SU-DHL-6 (cell line): ENCODE data around the gene VWA1.

Source experiments
- EZH2phosphoT487 ChIP-seq: fragments of 200-600 bp; sonication (generic), shearing (Covaris generic); conservative IDR thresholded peaks from 2 replicates; pipeline ENCODE4 v1.6.1; 2018; ENCODE audit warnings: mild to moderate bottlenecking, antibody characterized with exemption, low read length, moderate library complexity, mixed read lengths
- TF ChIP-seq, protein P1 (sequence below): fragments of 200-600 bp; sonication (generic); IDR thresholded peaks from one replicate; pipeline ENCODE4 v1.5.1; 2017; ENCODE audit warnings: antibody characterized with exemption, mild to moderate bottlenecking, low read length, moderate library complexity; ENCODE audit not compliant: insufficient read depth, poor library complexity, severe bottlenecking

DNA sequence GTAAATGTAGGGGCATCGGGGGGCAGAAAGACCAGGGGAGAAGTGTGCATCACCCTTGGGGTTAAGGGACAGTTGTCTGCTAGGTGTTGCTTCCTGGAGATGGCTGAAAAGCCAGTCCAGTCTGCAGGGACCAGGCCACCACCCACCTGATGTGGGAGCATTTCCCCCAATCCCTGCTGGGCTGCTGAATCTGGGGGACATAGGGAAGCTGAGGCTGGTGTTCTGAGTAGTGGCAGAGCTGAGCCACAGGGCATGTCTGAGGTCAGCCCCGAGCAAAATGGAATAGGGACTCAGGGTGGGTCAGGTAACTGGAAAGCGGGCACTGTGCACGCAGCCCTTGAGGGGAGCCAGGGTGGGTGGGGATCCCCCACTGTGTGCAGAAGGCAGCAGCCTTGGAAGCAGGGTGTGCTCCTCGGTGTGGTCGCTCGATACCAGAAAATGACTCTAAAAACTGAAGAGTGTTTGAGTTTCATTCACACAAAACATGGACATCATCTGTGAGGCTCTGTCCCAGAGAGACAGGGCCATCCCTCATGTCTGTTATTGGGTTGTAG lies 34.0 kb upstream of the VWA1 start:
- TF ChIP-seq, protein P1, sequence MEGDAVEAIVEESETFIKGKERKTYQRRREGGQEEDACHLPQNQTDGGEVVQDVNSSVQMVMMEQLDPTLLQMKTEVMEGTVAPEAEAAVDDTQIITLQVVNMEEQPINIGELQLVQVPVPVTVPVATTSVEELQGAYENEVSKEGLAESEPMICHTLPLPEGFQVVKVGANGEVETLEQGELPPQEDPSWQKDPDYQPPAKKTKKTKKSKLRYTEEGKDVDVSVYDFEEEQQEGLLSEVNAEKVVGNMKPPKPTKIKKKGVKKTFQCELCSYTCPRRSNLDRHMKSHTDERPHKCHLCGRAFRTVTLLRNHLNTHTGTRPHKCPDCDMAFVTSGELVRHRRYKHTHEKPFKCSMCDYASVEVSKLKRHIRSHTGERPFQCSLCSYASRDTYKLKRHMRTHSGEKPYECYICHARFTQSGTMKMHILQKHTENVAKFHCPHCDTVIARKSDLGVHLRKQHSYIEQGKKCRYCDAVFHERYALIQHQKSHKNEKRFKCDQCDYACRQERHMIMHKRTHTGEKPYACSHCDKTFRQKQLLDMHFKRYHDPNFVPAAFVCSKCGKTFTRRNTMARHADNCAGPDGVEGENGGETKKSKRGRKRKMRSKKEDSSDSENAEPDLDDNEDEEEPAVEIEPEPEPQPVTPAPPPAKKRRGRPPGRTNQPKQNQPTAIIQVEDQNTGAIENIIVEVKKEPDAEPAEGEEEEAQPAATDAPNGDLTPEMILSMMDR, result no peak
- no peak for TF ChIP-seq EZH2phosphoT487
